Panc1 (cell line): ENCODE results near the gene SLC24A4. TPM values are rescaled to one million over a fixed set of nuclear protein-coding genes. Genes with fewer than 3 reads are reported as not detected.

Experiments
- ATAC-seq: fragments of 200-7000 bp; cut with Tn5 transposase; 2 replicates; pipeline ENCODE4 v1.9.1; 2020; ENCODE audit warnings: mild to moderate bottlenecking, moderate library complexity
- BruUV-seq: library from RNA; stranded (reverse); fragments of 400-500 nt; replicated peaks from 2 replicates; lab custom pipeline; 2021; lab: Mats Ljungman, UMichigan
- CTCF ChIA-PET: fragments of 300-600 bp; sonication (Branson Sonifier 250); formaldehyde crosslinking; loops from one replicate; lab custom pipeline; 2022; ENCODE audit warnings: antibody characterized with exemption; lab: Charles Lee
- POLR2A ChIA-PET: fragments of 300-600 bp; sonication (Branson Sonifier 250); formaldehyde crosslinking; loops from one replicate; lab custom pipeline; 2022; ENCODE audit warnings: antibody characterized with exemption; lab: Charles Lee
- DNase-seq: peaks from one replicate; pipeline ENCODE4 v3.0.0-alpha.2; 2010; ENCODE audit warnings: low read depth, low spot score
- H3K27ac ChIP-seq: 2 replicates; pipeline ENCODE4 v1.5.1; 2011; ENCODE audit warnings: mild to moderate bottlenecking, low read length, inconsistent platforms
- H3K27me3 ChIP-seq: fragments of 200-500 bp; sonication (Bioruptor generic); 2 replicates; pipeline ENCODE4 v1.6.0; 2014; ENCODE audit warnings: low read length, inconsistent platforms; ENCODE audit not compliant: control insufficient read depth, insufficient read depth
- H3K36me3 ChIP-seq: fragments of 200-500 bp; sonication (Bioruptor generic); 2 replicates; pipeline ENCODE4 v1.5.1; 2014; ENCODE audit warnings: inconsistent platforms, mild to moderate bottlenecking, low read length, moderate library complexity; ENCODE audit not compliant: control insufficient read depth, insufficient read depth
- H3K4me1 ChIP-seq: 2 replicates; pipeline ENCODE4 v1.5.1; 2011; ENCODE audit warnings: inconsistent platforms, mild to moderate bottlenecking, low read length, moderate library complexity; ENCODE audit not compliant: control insufficient read depth, insufficient read depth
- H3K4me3 ChIP-seq, 2 experiments: 2 replicates each; pipeline ENCODE4 v1.5.1; 2011 to 2012; ENCODE audit warnings: low read depth in 2 of 2, low read length in 2 of 2, mild to moderate bottlenecking in 2 of 2, inconsistent platforms in 1 of 2, moderate library complexity in 1 of 2
- H3K9me3 ChIP-seq: fragments of 200-500 bp; sonication (Bioruptor generic); 2 replicates; pipeline ENCODE4 v1.5.1; 2014; ENCODE audit warnings: low read depth, mild to moderate bottlenecking, inconsistent platforms, low read length, moderate library complexity; ENCODE audit not compliant: control insufficient read depth, insufficient read depth
- CTCF ChIP-seq: fragments of 450-650 bp; IDR thresholded peaks from 2 replicates; pipeline ENCODE4 v1.5.1; 2017; ENCODE audit warnings: mild to moderate bottlenecking
- POLR2AphosphoS5 ChIP-seq: IDR thresholded peaks from 2 replicates; pipeline ENCODE4 v1.6.1; 2012; ENCODE audit warnings: mild to moderate bottlenecking, low read depth, low read length, moderate library complexity
- REST ChIP-seq, 2 experiments: IDR thresholded peaks; 2 replicates each; pipeline ENCODE4 v1.6.1; 2011 to 2012; ENCODE audit warnings: low read depth in 2 of 2, control low read depth in 1 of 2, low read length in 1 of 2, mild to moderate bottlenecking in 1 of 2, moderate library complexity in 1 of 2; ENCODE audit not compliant: insufficient read depth in 1 of 2
- SIN3A ChIP-seq: IDR thresholded peaks from 2 replicates; pipeline ENCODE4 v1.6.1; 2012; ENCODE audit warnings: low read depth, mild to moderate bottlenecking, low read length, moderate library complexity, borderline replicate concordance; ENCODE audit not compliant: insufficient read depth
- TCF7L2 ChIP-seq: IDR thresholded peaks from 2 replicates; pipeline ENCODE4 v1.6.1; 2011; ENCODE audit warnings: mild to moderate bottlenecking, low read depth, low read length, inconsistent platforms
- in situ Hi-C: cut with HindIII; loops from 2 replicates; pipeline ENCODE4 v1.10.0; 2016; ENCODE audit warnings: low sequenced_read_pairs, low pct_unique_long_range_greater_than_20kb
- intact Hi-C: fragments of 100-400 bp; cut with micrococcal nuclease; formaldehyde crosslinking; loops from one replicate; pipeline ENCODE4 v1.10.0; 2022; ENCODE audit not compliant: unreplicated experiment
- total RNA-seq: library from RNA; stranded (reverse); gene quantifications from one replicate; pipeline ENCODE4 v1.2.1, GENCODE V29; 2021; ENCODE audit not compliant: unreplicated experiment

The SLC24A4 gene
- total RNA-seq, 1 experiment from 2014 or later = not detected

- H3K27me3 ChIP-seq = no peaks in the 10 kb centered on the region
- in situ Hi-C loops = no loop called here
- POLR2A ChIA-PET = no interaction called here
- CTCF ChIA-PET = no interaction called here
- no TSS peak for BruUV-seq
- H3K4me1 ChIP-seq = no peaks in the 10 kb centered on the region
- intact Hi-C loops = no loop called here
- no peak for TF ChIP-seq SIN3A
- TF ChIP-seq CTCF = no peak
- TF ChIP-seq POLR2AphosphoS5 = no peak
- no peak for TF ChIP-seq TCF7L2
- no peak for TF ChIP-seq REST (IDR thresholded peaks at IDR 0.05; ENCODE audit: insufficient read depth in 1 of 2, low read depth in 2 of 2, low read length in 1 of 2)
- ATAC-seq (no peak), DNase-seq (no peak)
- no peak overlapping the region for H3K4me3 ChIP-seq
- no peak overlapping the region for H3K27ac ChIP-seq
- no peaks in the 10 kb centered on the region for H3K9me3 ChIP-seq
- no peaks in the 10 kb centered on the region for H3K36me3 ChIP-seq
Measured at GRCh38 chr14:92481386-92481785, 158.4 kb downstream of the SLC24A4 start.

- Histone ChIP-seq H3K4me1 (no peaks in the 10 kb centered on the region), H3K36me3 (no peaks in the 10 kb centered on the region), H3K4me3 (no peak overlapping the region), H3K27me3 (no peaks in the 10 kb centered on the region), H3K9me3 (no peaks in the 10 kb centered on the region), H3K27ac (no peak overlapping the region)
- CTCF ChIA-PET = no interaction called here
- BruUV-seq = no TSS peak
- in situ Hi-C loops = no loop called here
- no peak for DNase-seq
- intact Hi-C loops = no loop called here
- no peak for TF ChIP-seq SIN3A
- TF ChIP-seq TCF7L2 = no peak
- no peak for TF ChIP-seq CTCF
- POLR2A ChIA-PET = interaction anchor here (0.7 kb wide), 1 partner anchor 515 kb away, joined by 4 read pairs; no protein-coding TSS in a partner anchor
- ATAC-seq = no peak
Measured at GRCh38 chr14:92481811-92482555, 159.0 kb downstream of the SLC24A4 start.
